Measurements from ENCODE around the gene PASD1.

DNA sequence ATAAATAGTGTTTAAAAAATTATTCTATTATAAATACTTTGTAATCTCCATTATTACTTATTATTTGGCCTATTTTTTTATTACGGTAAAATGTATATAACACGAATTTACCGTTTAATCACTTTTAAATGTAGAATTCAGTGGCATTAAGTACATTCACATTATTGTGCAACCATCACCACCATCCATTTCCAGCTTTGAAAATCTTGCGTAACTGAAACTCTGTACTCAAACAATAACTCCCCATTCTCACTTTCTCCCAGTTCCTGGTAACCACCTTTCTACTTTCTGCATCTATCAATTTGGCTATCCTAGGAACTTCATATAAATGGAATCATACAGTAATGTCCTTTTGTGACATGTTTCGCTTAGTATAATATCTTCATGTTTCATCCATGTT lies 45.7 kb downstream of the PASD1 start:
- no peak for TF ChIP-seq POLR2AphosphoS5 (IDR thresholded peaks at IDR 0.05)
- TF ChIP-seq, protein P1, sequence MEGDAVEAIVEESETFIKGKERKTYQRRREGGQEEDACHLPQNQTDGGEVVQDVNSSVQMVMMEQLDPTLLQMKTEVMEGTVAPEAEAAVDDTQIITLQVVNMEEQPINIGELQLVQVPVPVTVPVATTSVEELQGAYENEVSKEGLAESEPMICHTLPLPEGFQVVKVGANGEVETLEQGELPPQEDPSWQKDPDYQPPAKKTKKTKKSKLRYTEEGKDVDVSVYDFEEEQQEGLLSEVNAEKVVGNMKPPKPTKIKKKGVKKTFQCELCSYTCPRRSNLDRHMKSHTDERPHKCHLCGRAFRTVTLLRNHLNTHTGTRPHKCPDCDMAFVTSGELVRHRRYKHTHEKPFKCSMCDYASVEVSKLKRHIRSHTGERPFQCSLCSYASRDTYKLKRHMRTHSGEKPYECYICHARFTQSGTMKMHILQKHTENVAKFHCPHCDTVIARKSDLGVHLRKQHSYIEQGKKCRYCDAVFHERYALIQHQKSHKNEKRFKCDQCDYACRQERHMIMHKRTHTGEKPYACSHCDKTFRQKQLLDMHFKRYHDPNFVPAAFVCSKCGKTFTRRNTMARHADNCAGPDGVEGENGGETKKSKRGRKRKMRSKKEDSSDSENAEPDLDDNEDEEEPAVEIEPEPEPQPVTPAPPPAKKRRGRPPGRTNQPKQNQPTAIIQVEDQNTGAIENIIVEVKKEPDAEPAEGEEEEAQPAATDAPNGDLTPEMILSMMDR (IDR thresholded peaks at IDR 0.05), result no peak
- no peak for TF ChIP-seq POLR2A (IDR thresholded peaks at IDR 0.05)
